Gastroesophageal sphincter (tissue), 3 donors: ENCODE data around the gene HMGXB3.

ENCODE experiments used
- CTCF ChIP-seq, 4 experiments: fragments of 200-600 bp in 2 of 4; fragments of 450-650 bp in 2 of 4; sonication (generic) in 1 of 4; IDR thresholded peaks; one replicate each; pipeline ENCODE4 v1.5.1; 2017 to 2019; ENCODE audit warnings: antibody characterized with exemption in 4 of 4, mild to moderate bottlenecking in 2 of 4, moderate library complexity in 2 of 4
- POLR2A ChIP-seq, 2 donors: fragments of 450-650 bp; IDR thresholded peaks; one replicate each; pipeline ENCODE4 v1.6.1; 2017; ENCODE audit warnings: antibody characterized with exemption in 2 of 2, mild to moderate bottlenecking in 2 of 2, moderate library complexity in 1 of 2
- POLR2AphosphoS5 ChIP-seq: sonication (generic); formaldehyde crosslinking; IDR thresholded peaks from one replicate; pipeline ENCODE4 v1.6.1; 2017; ENCODE audit warnings: antibody characterized with exemption

- TF ChIP-seq CTCF (IDR thresholded peaks at IDR 0.05) = no peak
- no peak for TF ChIP-seq POLR2AphosphoS5
- peak; percentile 15 to 27 for TF ChIP-seq POLR2A (IDR thresholded peaks at IDR 0.05)
Observed at GRCh38 chr5:150085950-150086715, 85.6 kb downstream of the HMGXB3 start, which contains the start of gene CSF1R.
